Renal pelvis (tissue), 4 donors: Measurements from ENCODE around the gene SREBF2. TPM values are rescaled to one million over a fixed set of nuclear protein-coding genes. Genes with fewer than 3 reads are reported as not detected.
A peak's percentile ranks its signal among the peaks of the same experiment; 100 is the strongest.
"Not testable (repeated sequence)": the region's sequence is repeated elsewhere in the genome, so short reads cannot be mapped to it uniquely, and the experiment has no call there.

Source experiments
- DNase-seq: peaks from one replicate; pipeline ENCODE4 v3.0.0-alpha.2; 2013
- polyA plus RNA-seq, 3 donors: library from polyadenylated mRNA; unstranded; fragments of 120-200 nt; gene quantifications; one replicate each; pipeline ENCODE4 v1.2.1, GENCODE V29; 2013; ENCODE audit not compliant: insufficient read length in 3 of 3

The SREBF2 gene
- polyA plus RNA-seq, 3 donors: 100 to 116 (median 109) TPM

GRCh38 chr22:41816871-41817270 lies 16.0 kb upstream of the SREBF2 start:
- DNase-seq: no peak

- DNase-seq: no peak
Measured at GRCh38 chr22:41818011-41818410, 14.9 kb upstream of the SREBF2 start.

- DNase-seq: no peak
Measured at GRCh38 chr22:41818596-41818995, 14.3 kb upstream of the SREBF2 start.

GRCh38 chr22:41819257-41819656 lies 13.6 kb upstream of the SREBF2 start:
- no peak for DNase-seq

- no peak for DNase-seq
Measured at GRCh38 chr22:41820447-41820846, 12.5 kb upstream of the SREBF2 start.

- DNase-seq: no peak
Measured at GRCh38 chr22:41821471-41822316, 11.2 kb upstream of the SREBF2 start.

- peak; percentile 36 for DNase-seq
Measured at GRCh38 chr22:41822317-41823057, 10.4 kb upstream of the SREBF2 start.

GRCh38 chr22:41823797-41824196 lies 9.1 kb upstream of the SREBF2 start:
- DNase-seq: no peak

GRCh38 chr22:41825376-41825775 lies 7.5 kb upstream of the SREBF2 start:
- DNase-seq: no peak

- DNase-seq: no peak
Measured at GRCh38 chr22:41826021-41826420, 6.9 kb upstream of the SREBF2 start.

- DNase-seq: no peak
Measured at GRCh38 chr22:41826430-41827383, 6.2 kb upstream of the SREBF2 start.

- no peak for DNase-seq
Measured at GRCh38 chr22:41827671-41828070, 5.2 kb upstream of the SREBF2 start.

- no peak for DNase-seq
Measured at GRCh38 chr22:41828516-41828915, 4.4 kb upstream of the SREBF2 start.

- no peak for DNase-seq
Measured at GRCh38 chr22:41830174-41830573, 2.7 kb upstream of the SREBF2 start.

- no peak for DNase-seq
Measured at GRCh38 chr22:41831383-41831782, 1.5 kb upstream of the SREBF2 start.

- no peak for DNase-seq
Measured at GRCh38 chr22:41831828-41832552, 915 bp upstream of the SREBF2 start.

GRCh38 chr22:41833369-41834004 lies 582 bp downstream of the SREBF2 start:
- no peak for DNase-seq

- no peak for DNase-seq
Measured at GRCh38 chr22:41834005-41834944, 1.4 kb downstream of the SREBF2 start.

- not testable (repeated sequence) for DNase-seq
Measured at GRCh38 chr22:41835462-41835861, 2.6 kb downstream of the SREBF2 start.

GRCh38 chr22:41836551-41836950 lies 3.6 kb downstream of the SREBF2 start:
- no peak for DNase-seq
